Nephron (organoid): ENCODE results near the gene DCLRE1A.

Experiments
- H3K27ac Mint-ChIP-seq, 3 experiments: 2 replicates each; pipeline ENCODE4 v1.8.0; 2020; ENCODE audit warnings: mixed read lengths in 3 of 3, mild to moderate bottlenecking in 2 of 3, moderate library complexity in 1 of 3
- H3K27me3 Mint-ChIP-seq: 2 replicates; pipeline ENCODE4 v1.8.0; 2021; ENCODE audit warnings: low read depth, mild to moderate bottlenecking, moderate library complexity, mixed read lengths
- H3K36me3 Mint-ChIP-seq: 2 replicates; pipeline ENCODE4 v1.8.0; 2020; ENCODE audit warnings: low read depth, mixed read lengths
- H3K4me1 Mint-ChIP-seq: 2 replicates; pipeline ENCODE4 v1.8.0; 2020; ENCODE audit warnings: mixed read lengths
- H3K4me3 Mint-ChIP-seq, 3 experiments: 2 replicates each; pipeline ENCODE4 v1.8.0; 2020; ENCODE audit warnings: mild to moderate bottlenecking in 3 of 3, mixed read lengths in 3 of 3, moderate library complexity in 2 of 3
- H3K9me3 Mint-ChIP-seq: 2 replicates; pipeline ENCODE4 v1.8.0; 2020; ENCODE audit warnings: mixed read lengths
- CTCF ChIP-seq, 3 experiments: fragments of 200-600 bp; sonication (generic); IDR thresholded peaks; one replicate each; pipeline ENCODE4 v1.5.0; 2021; ENCODE audit warnings: antibody characterized with exemption in 3 of 3; ENCODE audit not compliant: unreplicated experiment in 3 of 3

Gene DCLRE1A

GRCh38 chr10:113880236-113880635 lies 26.4 kb upstream of the DCLRE1A start:
- H3K36me3 Mint-ChIP-seq, result peaks cover 64% of the 10 kb centered on the region
- no peaks in the 10 kb centered on the region for H3K4me1 Mint-ChIP-seq
- no peak overlapping the region for H3K27ac Mint-ChIP-seq
- TF ChIP-seq CTCF (IDR thresholded peaks at IDR 0.05; ENCODE audit: unreplicated experiment in 3 of 3), result no peak
- H3K9me3 Mint-ChIP-seq, result peaks cover 10% of the 10 kb centered on the region
- no peak overlapping the region for H3K4me3 Mint-ChIP-seq
- H3K27me3 Mint-ChIP-seq, result no peaks in the 10 kb centered on the region

- no peaks in the 10 kb centered on the region for H3K4me1 Mint-ChIP-seq
- no peak overlapping the region for H3K27ac Mint-ChIP-seq
- H3K36me3 Mint-ChIP-seq, result peaks cover 66% of the 10 kb centered on the region
- no peaks in the 10 kb centered on the region for H3K27me3 Mint-ChIP-seq
- no peak for TF ChIP-seq CTCF (IDR thresholded peaks at IDR 0.05; ENCODE audit: unreplicated experiment in 3 of 3)
- no peak overlapping the region for H3K4me3 Mint-ChIP-seq
- H3K9me3 Mint-ChIP-seq, result peaks cover 12% of the 10 kb centered on the region
Measured at GRCh38 chr10:113879691-113880090, 25.8 kb upstream of the DCLRE1A start.

GRCh38 chr10:113876461-113876860 lies 22.6 kb upstream of the DCLRE1A start:
- no peaks in the 10 kb centered on the region for H3K4me1 Mint-ChIP-seq
- peaks cover 70% of the 10 kb centered on the region for H3K36me3 Mint-ChIP-seq
- H3K27me3 Mint-ChIP-seq, result no peaks in the 10 kb centered on the region
- peaks cover 24% of the 10 kb centered on the region for H3K9me3 Mint-ChIP-seq
- no peak overlapping the region for H3K4me3 Mint-ChIP-seq
- H3K27ac Mint-ChIP-seq, result no peak overlapping the region
- no peak for TF ChIP-seq CTCF (IDR thresholded peaks at IDR 0.05; ENCODE audit: unreplicated experiment in 3 of 3)

DNA sequence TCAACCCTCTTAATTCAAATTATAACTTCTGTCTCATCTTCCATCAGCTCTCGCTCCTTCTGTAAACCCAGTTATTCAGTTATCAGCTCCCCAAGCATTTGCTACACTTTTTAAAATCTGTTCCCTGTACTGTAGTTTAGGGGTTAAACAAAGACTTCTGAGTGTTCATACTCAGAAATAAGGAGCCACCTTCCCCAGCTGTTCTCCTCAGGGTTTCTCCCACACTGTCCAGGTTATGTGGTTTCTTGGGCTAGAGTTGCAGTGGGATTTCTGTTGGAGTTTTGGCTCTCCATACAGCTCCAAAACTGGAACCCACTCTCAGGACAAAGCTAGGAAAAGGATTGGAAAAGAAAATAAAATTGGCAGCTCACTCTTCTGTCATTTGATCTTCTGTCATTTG lies 21.3 kb upstream of the DCLRE1A start:
- Mint-ChIP-seq H3K4me3 (no peak overlapping the region), H3K36me3 (peaks cover 73% of the 10 kb centered on the region), H3K9me3 (peaks cover 27% of the 10 kb centered on the region), H3K27me3 (no peaks in the 10 kb centered on the region), H3K27ac (no peak overlapping the region), H3K4me1 (no peaks in the 10 kb centered on the region)
- no peak for TF ChIP-seq CTCF (IDR thresholded peaks at IDR 0.05; ENCODE audit: unreplicated experiment in 3 of 3)

GRCh38 chr10:113872139-113873030 lies 18.5 kb upstream of the DCLRE1A start:
- no peak for TF ChIP-seq CTCF (IDR thresholded peaks at IDR 0.05; ENCODE audit: unreplicated experiment in 3 of 3)

DNA sequence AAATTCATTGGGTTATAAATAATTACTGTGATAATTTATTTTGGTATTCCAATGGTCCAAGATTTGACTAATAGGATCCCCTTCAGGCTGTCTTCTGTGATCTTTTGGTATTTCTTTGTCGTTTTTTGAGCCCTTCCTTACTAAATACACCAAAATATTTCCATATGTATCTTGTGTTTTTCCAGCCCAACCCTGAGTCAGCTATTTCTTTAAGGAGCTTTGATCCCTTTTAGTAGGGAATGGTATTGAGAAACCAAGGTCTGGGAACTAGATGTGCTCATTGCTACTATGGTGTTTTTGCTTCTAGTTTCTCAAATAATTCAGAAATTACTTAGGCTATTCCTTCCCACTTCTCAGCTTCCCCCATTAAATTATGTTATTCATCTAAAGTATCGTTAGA lies 15.9 kb upstream of the DCLRE1A start:
- peaks cover 76% of the 10 kb centered on the region for H3K36me3 Mint-ChIP-seq
- no peaks in the 10 kb centered on the region for H3K4me1 Mint-ChIP-seq
- TF ChIP-seq CTCF (IDR thresholded peaks at IDR 0.05; ENCODE audit: unreplicated experiment in 3 of 3), result no peak
- peaks cover 25% of the 10 kb centered on the region for H3K9me3 Mint-ChIP-seq
- H3K4me3 Mint-ChIP-seq, result no peak overlapping the region
- H3K27me3 Mint-ChIP-seq, result no peaks in the 10 kb centered on the region
- H3K27ac Mint-ChIP-seq, result no peak overlapping the region

More at GRCh38 chr10:113872139-113873030, 18.5 kb upstream of the DCLRE1A start:
- Mint-ChIP-seq H3K27ac (no peak overlapping the region), H3K27me3 (no peaks in the 10 kb centered on the region), H3K4me3 (no peak overlapping the region), H3K9me3 (peaks cover 29% of the 10 kb centered on the region), H3K4me1 (no peaks in the 10 kb centered on the region), H3K36me3 (peaks cover 81% of the 10 kb centered on the region)
